ENCODE data around the gene CACNA1A. TPM values are rescaled to one million over a fixed set of nuclear protein-coding genes. Genes with fewer than 3 reads are reported as not detected.

CACNA1A gene
- total RNA-seq, 2 experiments from 2014 or later = 0.60 to 0.63 TPM

DNA sequence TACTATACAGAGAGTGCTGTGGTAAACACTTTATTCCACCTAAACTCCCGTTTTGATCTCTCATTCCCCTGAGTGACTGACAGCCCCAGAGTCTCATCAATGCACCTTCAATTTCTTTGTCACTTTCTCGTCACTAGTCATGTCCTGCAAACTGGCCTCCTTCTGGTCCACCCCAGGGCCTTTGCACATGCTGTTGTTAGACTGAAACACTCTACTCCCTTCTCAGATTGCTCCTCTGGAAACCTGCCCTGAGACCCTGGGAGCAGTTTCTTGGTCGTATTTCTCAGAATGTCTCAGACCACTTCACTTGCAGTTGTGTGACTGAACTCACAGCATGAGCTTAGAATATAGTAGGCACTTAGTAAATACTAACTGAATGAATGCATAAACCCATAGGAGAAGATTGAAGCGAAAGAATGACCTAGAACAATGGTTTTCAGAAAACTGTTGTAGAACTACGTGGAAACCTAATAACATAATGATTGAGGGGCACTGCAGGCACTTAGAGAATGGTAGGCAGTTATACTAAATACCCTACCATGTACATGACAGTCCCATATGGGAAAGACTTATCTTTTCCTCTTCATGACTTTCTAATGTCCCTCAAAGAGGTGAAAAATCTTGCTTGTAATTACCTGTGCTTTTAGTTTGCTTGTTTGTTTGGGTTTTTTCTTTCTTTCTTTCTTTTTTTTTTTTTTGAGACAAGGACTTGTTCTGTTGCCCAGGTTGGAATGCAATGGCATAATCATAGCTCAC lies 211.3 kb downstream of the CACNA1A start:
- ChIA-PET CTCF (no interaction called here), POLR2A (no interaction called here)
- H3K36me3 Mint-ChIP-seq (ENCODE audit: low read depth) = no peaks in the 10 kb centered on the region
- peaks cover 8% of the 10 kb centered on the region for H3K27me3 Mint-ChIP-seq (ENCODE audit: low read depth)
- no peak for DNase-seq
- H3K4me1 Mint-ChIP-seq (ENCODE audit: low read depth) = no peaks in the 10 kb centered on the region
- H3K27ac Mint-ChIP-seq = no peak overlapping the region
- H3K4me3 Mint-ChIP-seq = no peak overlapping the region
- no peak for ATAC-seq
- H3K9me3 Mint-ChIP-seq (ENCODE audit: insufficient read depth) = no peaks in the 10 kb centered on the region

DNA sequence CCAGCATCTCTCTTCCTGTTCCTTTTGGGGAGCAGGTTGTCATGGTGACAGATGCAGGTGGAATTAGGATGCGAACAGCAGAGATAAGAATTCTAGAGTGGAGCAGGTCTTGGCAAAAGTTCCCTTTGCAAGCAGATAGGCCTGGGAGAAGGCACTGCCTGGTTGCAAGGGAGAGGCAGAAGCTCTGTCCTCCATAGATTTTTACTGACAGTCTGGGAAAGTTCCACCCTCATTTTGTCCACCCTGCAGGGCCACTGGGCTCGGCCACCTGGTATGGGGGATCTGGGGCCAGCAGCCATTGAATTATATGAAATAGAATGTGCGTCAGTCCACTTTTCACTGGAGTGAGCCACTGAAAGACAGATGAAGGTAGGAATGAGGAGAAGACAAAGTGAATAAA lies 214.4 kb downstream of the CACNA1A start:
- ChIA-PET CTCF (interaction anchor here (1.0 to 5.4 kb wide), 2 partner anchors 13 to 296 kb away, joined by 3 to 23 read pairs; no protein-coding TSS in a partner anchor), POLR2A (interaction anchor here (1.1 kb wide), 1 partner anchor 10 kb away, joined by 3 read pairs; no protein-coding TSS in a partner anchor)
- H3K36me3 Mint-ChIP-seq (ENCODE audit: low read depth) = no peaks in the 10 kb centered on the region
- no peak overlapping the region for H3K4me3 Mint-ChIP-seq
- ATAC-seq (no peak), DNase-seq (no peak)
- H3K27ac Mint-ChIP-seq = no peak overlapping the region
- no peaks in the 10 kb centered on the region for H3K27me3 Mint-ChIP-seq (ENCODE audit: low read depth)
- no peaks in the 10 kb centered on the region for H3K9me3 Mint-ChIP-seq (ENCODE audit: insufficient read depth)
- no peaks in the 10 kb centered on the region for H3K4me1 Mint-ChIP-seq (ENCODE audit: low read depth)

DNA sequence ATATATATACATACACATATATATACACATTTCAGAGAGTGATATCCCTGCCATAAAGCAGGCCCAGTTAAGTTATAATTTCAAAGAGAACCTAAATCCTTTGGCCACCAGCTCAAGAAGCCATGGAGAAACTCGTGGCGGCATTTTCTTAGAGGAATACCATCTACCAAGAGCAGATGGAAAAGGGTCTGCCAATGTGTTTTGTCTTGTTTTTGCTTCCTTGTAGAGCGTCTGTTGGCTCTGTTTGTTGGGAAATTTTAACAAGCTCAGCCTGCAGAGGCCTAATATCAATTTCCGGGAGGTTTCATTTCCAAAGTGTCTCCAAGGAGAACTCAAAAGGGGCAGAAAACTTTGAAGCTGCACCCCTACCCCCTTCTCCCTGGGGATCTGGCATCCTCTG lies 215.5 kb downstream of the CACNA1A start:
- no peaks in the 10 kb centered on the region for H3K9me3 Mint-ChIP-seq (ENCODE audit: insufficient read depth)
- no peak for DNase-seq
- no peak overlapping the region for H3K27ac Mint-ChIP-seq
- H3K4me1 Mint-ChIP-seq (ENCODE audit: low read depth) = no peaks in the 10 kb centered on the region
- CTCF ChIA-PET = interaction anchor here (5.4 kb wide), 1 partner anchor 12 kb away, joined by 23 read pairs; no protein-coding TSS in a partner anchor
- no peak overlapping the region for H3K4me3 Mint-ChIP-seq
- H3K27me3 Mint-ChIP-seq (ENCODE audit: low read depth) = no peaks in the 10 kb centered on the region
- POLR2A ChIA-PET = no interaction called here
- H3K36me3 Mint-ChIP-seq (ENCODE audit: low read depth) = no peaks in the 10 kb centered on the region
- ATAC-seq = no peak

DNA sequence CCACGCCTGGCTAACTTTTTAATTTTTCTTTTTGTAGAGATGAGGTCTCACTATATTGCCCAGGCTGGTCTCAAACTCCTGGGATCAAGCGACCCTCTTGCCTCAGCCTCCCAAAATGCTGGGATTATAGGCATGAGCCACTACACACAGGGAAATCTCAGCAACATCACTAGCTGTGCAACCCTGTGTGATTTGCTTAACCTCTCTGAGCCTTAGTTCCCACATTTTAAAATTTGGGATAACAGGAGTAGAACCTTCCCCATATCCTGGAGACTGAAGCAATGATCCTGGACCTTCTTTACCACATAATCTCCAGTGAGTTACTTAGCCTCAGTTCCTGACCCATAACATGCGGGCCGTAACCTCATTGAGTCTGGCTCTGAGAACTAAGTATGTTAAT lies 217.0 kb downstream of the CACNA1A start:
- Mint-ChIP-seq H3K4me3 (no peak overlapping the region), H3K36me3 (ENCODE audit: low read depth) (no peaks in the 10 kb centered on the region), H3K27me3 (ENCODE audit: low read depth) (no peaks in the 10 kb centered on the region), H3K9me3 (ENCODE audit: insufficient read depth) (no peaks in the 10 kb centered on the region), H3K27ac (no peak overlapping the region), H3K4me1 (ENCODE audit: low read depth) (no peaks in the 10 kb centered on the region)
- no peak for ATAC-seq
- ChIA-PET CTCF (interaction anchor here (5.4 kb wide), 1 partner anchor 11 kb away, joined by 23 read pairs; no protein-coding TSS in a partner anchor), POLR2A (no interaction called here)
- no peak for DNase-seq

DNA sequence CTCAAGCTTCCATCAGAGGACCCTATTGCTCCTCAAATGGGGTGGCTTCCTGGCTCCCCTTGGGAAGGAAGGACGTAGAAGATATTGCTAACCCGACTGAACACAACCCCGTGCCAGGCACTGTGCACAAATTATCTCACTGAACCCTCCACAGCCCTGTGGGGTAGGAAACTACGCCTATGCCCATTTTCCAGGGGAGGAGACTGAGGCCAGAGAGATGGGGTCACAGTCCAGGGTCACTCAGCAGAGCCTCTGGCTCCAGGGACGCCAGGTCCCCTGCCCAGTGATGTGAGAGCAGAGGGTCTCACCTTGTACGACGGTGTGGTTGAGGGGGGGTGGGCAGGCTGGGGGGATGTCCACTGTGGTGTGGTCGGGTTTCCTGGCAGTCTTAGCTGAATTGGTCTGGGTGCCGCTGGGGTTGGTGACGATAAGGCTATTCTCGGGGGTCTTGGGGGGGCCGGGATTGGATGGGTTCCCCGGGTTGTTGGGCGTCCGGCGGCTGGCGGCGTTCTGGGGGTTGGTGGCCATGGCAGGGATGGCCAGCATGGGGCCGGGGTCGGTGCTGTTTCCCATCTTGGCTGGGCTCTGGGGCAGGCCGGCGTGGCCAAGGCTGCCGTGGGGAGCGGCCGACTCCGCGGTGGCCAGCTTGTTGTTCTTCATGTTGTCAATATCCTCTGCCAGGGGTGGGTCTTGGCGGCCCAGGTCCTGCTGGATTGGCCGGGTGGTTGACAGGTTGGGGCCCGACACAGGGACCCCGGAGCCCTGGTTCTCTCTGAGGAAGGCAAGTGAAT lies 219.9 kb downstream of the CACNA1A start:
- Mint-ChIP-seq H3K27ac (no peak overlapping the region), H3K4me1 (ENCODE audit: low read depth) (peaks cover under 1% of the 10 kb centered on the region), H3K27me3 (ENCODE audit: low read depth) (no peaks in the 10 kb centered on the region), H3K36me3 (ENCODE audit: low read depth) (no peaks in the 10 kb centered on the region), H3K9me3 (ENCODE audit: insufficient read depth) (no peaks in the 10 kb centered on the region), H3K4me3 (no peak overlapping the region)
- CTCF ChIA-PET = interaction anchor here (2.0 kb wide), 1 partner anchor 8 kb away, joined by 7 read pairs; no protein-coding TSS in a partner anchor
- no peak for ATAC-seq
- DNase-seq = no peak
- POLR2A ChIA-PET = no interaction called here

DNA sequence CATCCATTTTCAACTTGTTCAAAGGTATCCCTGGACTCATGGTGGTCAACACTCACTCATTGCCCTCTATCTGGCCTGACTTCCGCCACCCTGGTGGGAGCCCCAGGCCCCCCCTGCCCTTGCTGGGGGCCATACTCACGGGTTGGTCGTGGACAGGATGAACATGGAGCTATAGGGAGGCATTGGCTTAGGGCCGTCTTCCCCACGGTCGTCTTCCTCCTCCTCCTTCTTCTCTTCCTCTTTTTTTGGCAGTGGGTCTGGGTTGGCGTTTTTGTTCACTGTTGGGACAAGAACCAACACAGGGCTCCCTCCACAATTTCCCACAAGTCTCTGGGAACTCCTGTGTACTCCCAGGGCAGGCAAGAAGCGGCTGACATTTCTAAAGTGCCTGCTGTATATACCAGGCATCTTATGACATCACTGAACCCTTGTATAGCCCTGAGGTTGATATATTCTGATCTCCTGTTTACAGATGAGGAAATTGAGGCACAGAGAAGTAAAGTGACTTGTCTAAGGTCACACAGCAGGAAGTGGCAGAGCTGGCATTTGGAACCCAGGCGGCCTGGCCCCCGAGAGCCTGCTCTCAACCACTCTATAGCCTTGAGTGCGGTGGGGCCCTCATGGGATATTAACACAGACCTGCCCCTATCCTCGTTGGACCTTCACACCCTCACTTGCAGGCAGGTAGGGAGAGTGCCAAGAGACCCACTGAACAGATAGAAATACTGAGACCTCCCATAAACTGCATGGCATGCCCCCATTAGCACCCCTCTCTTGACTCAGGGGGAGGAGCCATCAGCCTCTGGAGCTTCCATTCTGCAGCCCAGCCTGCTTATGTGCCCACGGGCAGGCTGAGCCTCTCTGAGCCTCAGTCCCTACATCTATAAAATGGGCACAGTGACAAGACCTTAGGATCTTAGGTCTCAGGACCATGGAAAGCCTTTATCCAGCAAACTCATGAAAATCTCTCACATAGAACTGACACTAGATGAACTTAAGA lies 221.1 kb downstream of the CACNA1A start:
- Mint-ChIP-seq H3K27ac (no peak overlapping the region), H3K9me3 (ENCODE audit: insufficient read depth) (no peaks in the 10 kb centered on the region), H3K36me3 (ENCODE audit: low read depth) (no peaks in the 10 kb centered on the region), H3K27me3 (ENCODE audit: low read depth) (no peaks in the 10 kb centered on the region), H3K4me3 (no peak overlapping the region), H3K4me1 (ENCODE audit: low read depth) (peaks cover 2% of the 10 kb centered on the region)
- ATAC-seq (no peak), DNase-seq (no peak)
- ChIA-PET POLR2A (no interaction called here), CTCF (no interaction called here)

DNA sequence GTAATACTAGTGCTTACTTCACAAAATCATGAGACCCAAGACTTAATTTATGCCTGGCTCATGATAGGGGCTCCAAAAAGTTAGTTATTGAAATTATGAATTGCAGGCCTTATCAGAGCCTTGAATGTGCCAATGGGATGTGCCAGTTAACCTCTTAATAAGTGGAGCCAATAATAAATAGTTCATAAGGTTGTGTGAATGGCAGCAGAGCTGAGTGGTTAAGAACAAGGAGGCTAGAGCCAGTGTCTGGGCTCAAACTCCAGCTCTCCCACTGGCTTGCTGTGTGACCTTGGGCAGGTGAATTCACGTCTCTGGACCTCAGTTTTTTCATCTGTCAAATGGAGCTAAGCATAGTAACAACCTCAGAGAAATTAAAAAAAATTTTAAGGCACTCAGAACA lies 222.4 kb downstream of the CACNA1A start:
- ChIA-PET CTCF (interaction anchor here (1.0 kb wide), 1 partner anchor 89 kb away, joined by 3 read pairs; no protein-coding TSS in a partner anchor), POLR2A (no interaction called here)
- H3K27ac Mint-ChIP-seq = no peak overlapping the region
- no peak overlapping the region for H3K4me3 Mint-ChIP-seq
- no peaks in the 10 kb centered on the region for H3K9me3 Mint-ChIP-seq (ENCODE audit: insufficient read depth)
- DNase-seq = no peak
- no peak for ATAC-seq
- no peaks in the 10 kb centered on the region for H3K36me3 Mint-ChIP-seq (ENCODE audit: low read depth)
- peaks cover 2% of the 10 kb centered on the region for H3K4me1 Mint-ChIP-seq (ENCODE audit: low read depth)
- H3K27me3 Mint-ChIP-seq (ENCODE audit: low read depth) = no peaks in the 10 kb centered on the region

DNA sequence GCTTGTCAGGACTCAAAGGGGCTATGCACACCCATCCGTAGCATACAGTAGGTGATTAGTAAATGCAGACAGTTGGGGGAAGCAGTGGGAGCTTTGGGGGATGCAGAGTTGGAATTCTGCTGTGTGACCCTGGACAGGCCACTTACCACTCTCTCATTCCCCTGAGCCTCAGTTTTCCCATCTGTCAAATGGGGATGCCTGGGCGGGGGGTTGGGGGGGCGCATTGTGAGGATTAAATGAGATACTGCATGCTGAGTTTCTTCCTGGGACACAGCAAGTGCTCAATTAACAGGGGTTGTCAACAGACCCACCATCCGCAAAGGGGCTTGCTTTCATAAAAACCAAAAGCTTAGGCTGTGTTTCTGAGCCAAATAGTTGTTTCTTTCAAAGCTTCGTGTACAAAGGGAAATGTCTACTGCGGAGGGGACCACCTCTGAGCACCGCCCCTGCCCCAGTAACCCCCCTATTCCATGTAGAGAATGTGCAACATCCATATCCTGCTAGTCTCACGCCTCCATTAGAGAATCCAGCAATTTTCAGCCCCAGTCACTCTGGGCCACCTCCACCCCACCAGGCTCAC lies 223.7 kb downstream of the CACNA1A start:
- H3K9me3 Mint-ChIP-seq (ENCODE audit: insufficient read depth) = no peaks in the 10 kb centered on the region

DNA sequence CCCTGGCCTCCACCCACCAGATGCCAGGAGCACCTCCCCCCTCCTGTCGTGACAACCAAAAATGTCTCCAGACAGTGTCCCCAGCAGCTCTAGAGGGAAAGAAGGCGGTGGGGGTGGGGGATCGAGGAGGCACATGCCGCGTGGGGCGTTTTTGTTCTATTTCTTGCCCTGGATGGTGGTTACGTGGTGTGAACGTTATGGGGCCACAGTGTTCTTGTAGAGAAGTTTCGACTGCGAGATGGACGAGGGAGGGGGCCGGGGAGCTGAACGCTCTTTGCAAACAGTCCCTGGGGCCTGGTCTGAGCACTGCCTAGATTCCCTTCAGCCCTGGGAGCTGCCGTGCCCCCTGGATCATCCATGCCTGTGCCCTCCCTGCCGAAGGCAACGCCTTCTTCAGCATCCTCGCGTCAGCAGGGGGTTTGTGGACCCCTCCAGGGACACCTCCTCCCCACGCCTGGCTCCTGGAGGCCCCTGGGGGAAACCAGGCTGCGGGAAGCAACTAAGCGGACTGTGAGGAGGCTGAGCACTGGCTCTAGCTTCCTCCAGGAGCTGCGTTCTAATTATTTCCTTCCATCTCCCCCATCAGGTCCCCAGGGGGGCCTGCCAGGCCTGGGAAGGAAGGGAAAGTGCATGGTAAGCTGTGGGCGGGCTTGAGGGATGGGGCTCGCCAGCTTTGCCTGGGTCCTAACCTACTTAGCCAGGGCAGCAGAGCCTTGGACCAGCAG lies 224.6 kb downstream of the CACNA1A start:
- Mint-ChIP-seq H3K36me3 (ENCODE audit: low read depth) (no peaks in the 10 kb centered on the region), H3K27me3 (ENCODE audit: low read depth) (no peaks in the 10 kb centered on the region), H3K9me3 (ENCODE audit: insufficient read depth) (no peaks in the 10 kb centered on the region), H3K4me3 (no peak overlapping the region), H3K4me1 (ENCODE audit: low read depth) (peaks cover 20% of the 10 kb centered on the region), H3K27ac (no peak overlapping the region)
- ChIA-PET POLR2A (interaction anchor here (1.2 kb wide), 1 partner anchor 10 kb away, joined by 3 read pairs; no protein-coding TSS in a partner anchor), CTCF (interaction anchor here (0.6 to 1.0 kb wide), 2 partner anchors 304 to 308 kb away, joined by 3 to 4 read pairs; no protein-coding TSS in a partner anchor)
- ATAC-seq (no peak), DNase-seq (no peak)

More for the DNA sequence above, 223.7 kb downstream of the CACNA1A start:
- H3K27ac Mint-ChIP-seq = no peak overlapping the region
- no peaks in the 10 kb centered on the region for H3K27me3 Mint-ChIP-seq (ENCODE audit: low read depth)
- DNase-seq (no peak), ATAC-seq (no peak)
- H3K4me3 Mint-ChIP-seq = no peak overlapping the region
- POLR2A ChIA-PET = interaction anchor here (1.2 kb wide), 1 partner anchor 9 kb away, joined by 3 read pairs; no protein-coding TSS in a partner anchor
- peaks cover 13% of the 10 kb centered on the region for H3K4me1 Mint-ChIP-seq (ENCODE audit: low read depth)
- CTCF ChIA-PET = no interaction called here
- H3K36me3 Mint-ChIP-seq (ENCODE audit: low read depth) = no peaks in the 10 kb centered on the region

DNA sequence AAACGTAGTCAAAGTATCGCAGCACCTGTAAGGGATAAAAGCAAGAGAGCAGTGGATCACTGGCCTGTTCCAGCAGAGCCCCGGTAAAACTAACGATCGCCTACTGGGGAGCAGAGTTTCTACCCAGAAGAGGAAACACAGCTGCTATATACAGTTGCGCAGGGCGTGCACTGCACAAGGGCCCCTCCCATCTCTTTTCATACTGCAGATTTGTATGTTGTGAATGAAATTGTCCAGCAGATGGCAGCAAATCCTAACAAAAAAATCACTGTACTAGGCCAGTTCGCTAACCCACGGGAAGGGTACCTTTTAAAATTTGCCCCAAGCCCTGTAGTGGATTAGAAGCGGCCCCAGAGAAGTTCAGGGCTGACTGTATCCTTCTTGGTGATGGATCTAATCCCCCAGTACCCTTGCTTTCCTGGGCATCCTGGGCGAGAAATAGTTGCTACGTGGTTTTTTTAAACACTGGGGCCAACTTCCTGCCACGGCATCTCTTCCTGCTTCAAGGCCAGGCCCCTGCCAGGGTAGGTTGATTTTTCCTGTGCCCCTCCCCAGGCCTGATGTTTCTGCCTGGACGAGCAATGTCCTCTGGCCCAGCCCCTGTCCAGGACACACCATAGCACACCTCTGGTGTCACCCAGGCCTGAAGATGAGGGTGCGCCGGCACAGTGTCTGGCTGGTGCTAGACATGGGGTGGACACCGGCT lies 229.0 kb downstream of the CACNA1A start:
- no peaks in the 10 kb centered on the region for H3K36me3 Mint-ChIP-seq (ENCODE audit: low read depth)
- ATAC-seq (peak; percentile 89), DNase-seq (peak; percentile 85)
- CTCF ChIA-PET = interaction anchor here (0.7 to 3.1 kb wide), 19 partner anchors 9 to 585 kb away, joined by 3 to 48 read pairs (median 4); no protein-coding TSS in a partner anchor
- POLR2A ChIA-PET = no interaction called here
- H3K27me3 Mint-ChIP-seq (ENCODE audit: low read depth) = no peaks in the 10 kb centered on the region
- H3K9me3 Mint-ChIP-seq (ENCODE audit: insufficient read depth) = no peaks in the 10 kb centered on the region
- peaks cover 23% of the 10 kb centered on the region for H3K4me1 Mint-ChIP-seq (ENCODE audit: low read depth)
- H3K4me3 Mint-ChIP-seq = peak overlapping the region; percentile 57
- H3K27ac Mint-ChIP-seq = peak overlapping the region; percentile 90
